ENCODE results near the gene KDM5C. TPM values are rescaled to one million over a fixed set of nuclear protein-coding genes. Genes with fewer than 3 reads are reported as not detected.

Gene KDM5C
- total and polyA plus RNA-seq, 2 donors (not counting 1 experiment from before 2014, with no cell fraction given), result 30.5 to 83.6 TPM

- TF ChIP-seq, protein P1, sequence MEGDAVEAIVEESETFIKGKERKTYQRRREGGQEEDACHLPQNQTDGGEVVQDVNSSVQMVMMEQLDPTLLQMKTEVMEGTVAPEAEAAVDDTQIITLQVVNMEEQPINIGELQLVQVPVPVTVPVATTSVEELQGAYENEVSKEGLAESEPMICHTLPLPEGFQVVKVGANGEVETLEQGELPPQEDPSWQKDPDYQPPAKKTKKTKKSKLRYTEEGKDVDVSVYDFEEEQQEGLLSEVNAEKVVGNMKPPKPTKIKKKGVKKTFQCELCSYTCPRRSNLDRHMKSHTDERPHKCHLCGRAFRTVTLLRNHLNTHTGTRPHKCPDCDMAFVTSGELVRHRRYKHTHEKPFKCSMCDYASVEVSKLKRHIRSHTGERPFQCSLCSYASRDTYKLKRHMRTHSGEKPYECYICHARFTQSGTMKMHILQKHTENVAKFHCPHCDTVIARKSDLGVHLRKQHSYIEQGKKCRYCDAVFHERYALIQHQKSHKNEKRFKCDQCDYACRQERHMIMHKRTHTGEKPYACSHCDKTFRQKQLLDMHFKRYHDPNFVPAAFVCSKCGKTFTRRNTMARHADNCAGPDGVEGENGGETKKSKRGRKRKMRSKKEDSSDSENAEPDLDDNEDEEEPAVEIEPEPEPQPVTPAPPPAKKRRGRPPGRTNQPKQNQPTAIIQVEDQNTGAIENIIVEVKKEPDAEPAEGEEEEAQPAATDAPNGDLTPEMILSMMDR (conservative IDR thresholded peaks at IDR 0.05 in 1 of 2, IDR thresholded peaks at IDR 0.05 in 1 of 2; ENCODE audit: low read depth in 1 of 2, low read length in 2 of 2), result no peak
- no peak for TF ChIP-seq EZH2 (IDR thresholded peaks at IDR 0.05; ENCODE audit: low read length, missing control alignments)
- Histone ChIP-seq H3K27me3 (ENCODE audit: control insufficient read depth, insufficient read depth, low read length) (no peaks in the 10 kb centered on the region), H3K4me2 (ENCODE audit: extremely low read depth, insufficient read depth, low read length) (no peak overlapping the region), H3K27ac (ENCODE audit: insufficient read depth, low read length) (no peak overlapping the region), H3K36me3 (ENCODE audit: control insufficient read depth, insufficient read depth, low read length) (peaks cover 28% of the 10 kb centered on the region), H3K9ac (ENCODE audit: insufficient read depth, low read length) (no peak overlapping the region), H3K79me2 (ENCODE audit: control insufficient read depth, insufficient read depth, low read length) (no peaks in the 10 kb centered on the region), H2AFZ (ENCODE audit: low read length) (no peak overlapping the region), H3K4me1 (ENCODE audit: control insufficient read depth, extremely low read depth, insufficient read depth, low read length) (no peaks in the 10 kb centered on the region), H4K20me1 (ENCODE audit: control insufficient read depth, extremely low read depth, insufficient read depth, low read length) (no peaks in the 10 kb centered on the region), H3K4me3 (replicated peaks in 1 of 4; ENCODE audit: control extremely low read depth in 1 of 4, insufficient read depth in 1 of 4, low read depth in 3 of 4, low read length in 4 of 4) (no peak overlapping the region), H3K9me3 (ENCODE audit: control insufficient read depth, insufficient read depth, low read depth, low read length) (no peaks in the 10 kb centered on the region)
- DNase-seq (ENCODE audit: low read depth in 2 of 2), result no peak
Measured at GRCh38 chrX:53193093-53193492, 31.9 kb downstream of the KDM5C start.

DNA sequence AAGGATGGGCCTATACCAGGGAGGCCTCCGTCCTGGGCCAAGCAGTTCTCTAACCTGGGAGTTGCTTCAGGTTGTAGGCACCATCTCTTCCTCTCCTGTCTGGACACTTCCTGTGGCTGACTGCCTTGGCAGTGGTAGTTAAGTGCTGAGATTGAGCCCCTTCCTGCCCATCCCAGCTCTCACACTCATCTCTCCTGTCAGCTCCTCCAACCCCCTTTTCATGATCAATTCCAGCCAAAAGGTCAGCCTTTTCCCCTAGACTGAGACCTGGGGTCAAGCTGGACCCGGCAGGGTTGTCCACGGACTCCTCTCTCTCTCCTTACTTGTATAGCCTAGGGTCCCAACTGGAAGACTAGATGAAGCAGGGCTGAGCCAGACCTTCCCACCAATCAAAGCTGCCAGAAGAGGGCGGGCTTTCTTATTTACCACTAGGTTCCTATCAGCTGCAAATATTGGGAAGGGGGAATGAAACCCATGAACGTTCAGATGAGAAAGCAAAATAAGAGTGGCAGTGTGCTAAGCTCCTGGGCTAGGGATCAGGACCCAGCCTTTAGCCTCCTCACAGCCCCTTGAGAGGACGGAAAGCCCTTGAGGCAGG lies 34.5 kb downstream of the KDM5C start:
- Histone ChIP-seq H3K4me2 (ENCODE audit: extremely low read depth, insufficient read depth, low read length) (no peak overlapping the region), H3K4me3 (replicated peaks in 1 of 4; ENCODE audit: control extremely low read depth in 1 of 4, insufficient read depth in 1 of 4, low read depth in 3 of 4, low read length in 4 of 4) (no peak overlapping the region), H3K4me1 (ENCODE audit: control insufficient read depth, extremely low read depth, insufficient read depth, low read length) (no peaks in the 10 kb centered on the region), H3K9ac (ENCODE audit: insufficient read depth, low read length) (no peak overlapping the region), H3K27me3 (ENCODE audit: control insufficient read depth, insufficient read depth, low read length) (no peaks in the 10 kb centered on the region), H3K27ac (ENCODE audit: insufficient read depth, low read length) (no peak overlapping the region), H2AFZ (ENCODE audit: low read length) (no peak overlapping the region), H3K9me3 (ENCODE audit: control insufficient read depth, insufficient read depth, low read depth, low read length) (no peaks in the 10 kb centered on the region), H3K36me3 (ENCODE audit: control insufficient read depth, insufficient read depth, low read length) (peaks cover 15% of the 10 kb centered on the region), H4K20me1 (ENCODE audit: control insufficient read depth, extremely low read depth, insufficient read depth, low read length) (no peaks in the 10 kb centered on the region), H3K79me2 (ENCODE audit: control insufficient read depth, insufficient read depth, low read length) (no peaks in the 10 kb centered on the region)
- no peak for DNase-seq (ENCODE audit: low read depth in 2 of 2)
- TF ChIP-seq EZH2 (IDR thresholded peaks at IDR 0.05; ENCODE audit: low read length, missing control alignments), result no peak
- TF ChIP-seq, protein P1 (conservative IDR thresholded peaks at IDR 0.05 in 1 of 2, IDR thresholded peaks at IDR 0.05 in 1 of 2; ENCODE audit: low read depth in 1 of 2, low read length in 2 of 2), result no peak

DNA sequence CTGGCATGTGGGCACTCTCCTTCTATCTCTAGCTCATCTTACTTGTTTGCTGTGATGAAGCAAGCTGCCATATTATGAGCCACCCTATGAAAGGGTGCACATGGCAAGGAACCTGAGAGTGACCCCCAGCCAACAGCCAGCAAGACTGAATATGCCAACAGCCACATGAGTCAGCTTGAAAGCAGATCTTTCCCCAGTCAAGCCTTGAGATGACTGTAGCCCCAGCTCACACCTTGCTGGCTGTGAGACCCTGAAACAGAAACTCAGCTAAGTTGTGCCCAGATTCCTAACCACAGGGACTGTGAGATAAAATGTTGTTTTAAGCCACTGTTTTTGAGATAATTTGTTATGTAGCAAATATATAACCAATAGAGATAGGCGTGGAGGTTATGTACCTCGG lies 36.2 kb downstream of the KDM5C start:
- H3K27ac ChIP-seq (ENCODE audit: insufficient read depth, low read length), result no peak overlapping the region
- H3K4me3 ChIP-seq (replicated peaks in 1 of 4; ENCODE audit: control extremely low read depth in 1 of 4, insufficient read depth in 1 of 4, low read depth in 3 of 4, low read length in 4 of 4), result no peak overlapping the region
- no peaks in the 10 kb centered on the region for H3K9me3 ChIP-seq (ENCODE audit: control insufficient read depth, insufficient read depth, low read depth, low read length)
- TF ChIP-seq, protein P1 (conservative IDR thresholded peaks at IDR 0.05 in 1 of 2, IDR thresholded peaks at IDR 0.05 in 1 of 2; ENCODE audit: low read depth in 1 of 2, low read length in 2 of 2), result no peak
- no peak for TF ChIP-seq EZH2 (IDR thresholded peaks at IDR 0.05; ENCODE audit: low read length, missing control alignments)
- H3K79me2 ChIP-seq (ENCODE audit: control insufficient read depth, insufficient read depth, low read length), result no peaks in the 10 kb centered on the region
- no peak overlapping the region for H3K9ac ChIP-seq (ENCODE audit: insufficient read depth, low read length)
- H4K20me1 ChIP-seq (ENCODE audit: control insufficient read depth, extremely low read depth, insufficient read depth, low read length), result no peaks in the 10 kb centered on the region
- H2AFZ ChIP-seq (ENCODE audit: low read length), result no peak overlapping the region
- no peaks in the 10 kb centered on the region for H3K27me3 ChIP-seq (ENCODE audit: control insufficient read depth, insufficient read depth, low read length)
- H3K36me3 ChIP-seq (ENCODE audit: control insufficient read depth, insufficient read depth, low read length), result peaks cover 7% of the 10 kb centered on the region
- no peaks in the 10 kb centered on the region for H3K4me1 ChIP-seq (ENCODE audit: control insufficient read depth, extremely low read depth, insufficient read depth, low read length)
- DNase-seq (ENCODE audit: low read depth in 2 of 2), result peak in 1 of 2 donors; percentile 6
- no peak overlapping the region for H3K4me2 ChIP-seq (ENCODE audit: extremely low read depth, insufficient read depth, low read length)

Data from fibroblast of lung (primary cell).